A172 (cell line): ENCODE data around the gene SLC9A3. TPM values are rescaled to one million over a fixed set of nuclear protein-coding genes. Genes with fewer than 3 reads are reported as not detected.

Experiments
- DNase-seq: peaks from one replicate; pipeline ENCODE4 v3.0.0-alpha.2; 2015; ENCODE audit warnings: low spot score
- total RNA-seq: library from RNA; depleted of rRNA; stranded (reverse); fragments of >200 nt; shearing (Covaris generic); gene quantifications from 2 replicates; pipeline ENCODE4 v1.2.3, GENCODE V29; 2014

Gene SLC9A3
- total RNA-seq, 1 experiment from 2014 or later, result 4.7 TPM

GRCh38 chr5:526456-527088, 2.3 kb upstream of the SLC9A3 start:
- DNase-seq, result no peak

DNA sequence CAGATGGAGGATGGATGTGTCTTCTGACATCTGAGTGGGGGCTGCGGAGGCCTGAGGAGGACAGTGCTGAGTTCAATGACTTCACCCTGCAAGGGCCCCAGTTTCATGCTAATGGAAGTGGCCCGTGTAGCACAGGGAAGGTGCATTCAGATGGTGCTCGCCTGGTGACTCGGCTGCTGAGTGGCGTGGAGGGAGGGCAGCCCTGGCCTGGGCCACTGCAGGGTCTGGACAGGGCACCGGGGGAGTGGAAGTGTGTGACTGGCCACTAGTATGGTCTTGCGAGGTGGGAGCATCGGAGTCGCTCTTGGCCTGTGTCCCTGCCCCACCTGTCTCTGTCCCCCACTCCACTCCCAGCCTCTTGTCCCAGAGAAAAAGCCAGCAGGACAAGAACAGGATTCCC, 1.7 kb upstream of the SLC9A3 start:
- no peak for DNase-seq

DNA sequence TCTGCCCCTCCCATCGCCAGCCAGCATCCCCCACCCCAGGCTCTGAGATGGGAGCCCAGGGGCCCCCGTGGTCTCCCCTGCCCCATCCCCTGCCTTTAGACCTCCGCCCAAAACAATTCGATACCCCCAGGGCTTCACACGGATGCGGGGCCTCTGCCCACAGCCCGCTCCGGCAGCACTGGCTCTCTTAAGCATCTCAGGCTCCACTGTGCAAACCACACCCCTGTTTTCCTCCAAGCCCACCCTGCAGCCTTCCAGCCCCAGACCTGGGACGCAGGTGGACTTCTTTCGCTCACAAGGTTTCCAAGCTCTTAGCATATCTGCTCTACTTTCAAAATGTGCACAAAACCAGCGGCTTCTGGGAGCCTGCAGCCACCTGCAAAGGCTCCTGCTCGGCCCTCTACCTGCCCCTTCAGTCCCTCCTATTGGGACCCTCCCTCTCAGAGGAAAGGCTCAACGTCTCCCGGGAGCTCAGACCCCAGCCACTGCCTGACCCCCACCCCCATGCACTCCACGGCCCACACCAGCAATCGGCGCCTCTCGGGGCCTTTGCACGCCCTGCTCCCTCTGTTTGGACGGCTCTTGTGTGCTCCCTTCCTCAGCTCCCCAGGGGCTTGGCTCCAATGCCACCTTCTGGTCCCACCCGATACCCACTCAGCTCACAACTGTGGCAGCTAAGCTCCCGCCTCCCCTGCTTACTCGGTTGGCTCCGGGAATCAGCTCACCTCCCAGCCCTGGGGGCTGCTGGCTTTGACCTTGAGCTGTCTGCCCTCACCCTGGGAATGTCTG, 918 bp upstream of the SLC9A3 start:
- no peak for DNase-seq

DNA sequence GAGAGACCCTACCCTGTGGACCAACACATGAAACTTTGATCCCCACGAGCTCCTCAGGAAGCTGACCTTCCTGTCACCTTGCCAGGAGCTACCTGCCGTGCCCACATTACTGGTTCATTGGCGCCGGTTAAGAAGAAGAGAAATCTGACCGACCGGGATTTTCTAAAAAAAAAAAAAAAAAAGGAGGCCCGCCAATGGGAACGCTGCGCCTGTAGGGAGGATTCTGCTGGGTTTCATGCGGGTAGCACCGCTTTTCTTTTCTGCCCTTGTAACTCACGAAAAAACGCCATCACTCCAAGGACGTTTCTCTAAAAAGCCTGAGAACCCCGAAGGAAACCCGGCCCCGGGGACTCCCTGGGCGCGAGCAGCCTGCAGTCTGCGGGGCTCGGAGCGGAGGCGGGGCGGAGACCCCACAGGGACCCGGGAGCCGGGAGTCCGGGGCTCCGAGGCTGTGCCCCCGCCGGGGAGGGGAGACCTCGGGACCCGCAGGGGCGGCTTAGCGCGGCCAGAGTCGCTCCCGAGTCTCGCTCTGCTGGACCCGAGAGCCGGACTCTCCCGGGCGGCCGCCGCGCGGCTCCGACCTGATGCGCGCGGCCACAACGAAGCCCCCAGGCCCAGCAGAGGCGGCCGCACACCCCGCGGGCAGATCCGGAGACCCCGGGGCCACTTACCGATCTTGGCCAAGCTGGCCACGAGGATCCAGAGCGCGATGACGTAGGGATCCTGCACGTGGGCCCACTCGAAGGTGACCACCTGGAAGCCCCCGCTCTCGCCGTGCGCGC, 617 bp downstream of the SLC9A3 start:
- DNase-seq, result no peak

GRCh38 chr5:522899-523440, 1.3 kb downstream of the SLC9A3 start:
- DNase-seq, result no peak

DNA sequence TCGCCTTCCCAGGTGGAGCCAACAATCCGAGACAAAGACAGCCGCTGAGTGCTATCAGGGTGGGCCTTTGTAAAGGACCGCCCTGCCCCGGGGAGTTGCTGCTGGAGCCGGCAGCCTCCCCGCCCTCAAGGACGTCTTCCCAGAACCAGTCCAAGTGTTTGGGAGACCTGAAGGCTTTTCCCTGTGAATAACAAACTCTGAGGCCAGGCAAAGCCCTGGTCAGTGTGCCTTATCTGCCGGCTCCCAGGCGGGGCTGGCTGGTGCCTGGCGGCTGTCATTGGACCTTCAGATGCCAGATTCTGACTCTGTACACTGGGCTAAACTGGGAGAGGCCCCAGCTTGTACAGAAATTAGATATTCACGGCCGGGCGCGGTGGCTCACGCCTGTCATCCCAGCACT, 2.1 kb downstream of the SLC9A3 start:
- no peak for DNase-seq

DNA sequence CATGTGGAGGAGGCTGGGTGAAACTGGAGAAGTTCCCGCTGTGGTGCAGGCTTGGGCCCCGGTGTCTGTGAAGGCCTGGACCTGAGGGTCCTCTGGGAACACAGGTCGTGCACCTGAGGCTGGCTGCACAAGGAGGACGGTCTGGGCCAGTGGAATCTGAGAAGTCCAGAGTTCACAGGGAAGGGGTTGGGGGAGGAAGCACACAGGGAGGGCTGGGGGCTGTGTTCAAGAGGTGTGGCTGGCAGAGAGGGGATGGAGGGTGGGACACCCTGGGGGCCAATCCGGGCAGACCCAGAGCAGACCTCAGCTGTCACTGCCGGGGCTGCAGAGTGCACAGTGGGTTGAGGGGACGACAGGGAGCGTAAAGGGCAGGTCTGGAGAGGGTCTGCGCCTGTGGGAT, 2.6 kb downstream of the SLC9A3 start:
- no peak for DNase-seq

GRCh38 chr5:520850-521226, 3.4 kb downstream of the SLC9A3 start:
- DNase-seq, result no peak

DNA sequence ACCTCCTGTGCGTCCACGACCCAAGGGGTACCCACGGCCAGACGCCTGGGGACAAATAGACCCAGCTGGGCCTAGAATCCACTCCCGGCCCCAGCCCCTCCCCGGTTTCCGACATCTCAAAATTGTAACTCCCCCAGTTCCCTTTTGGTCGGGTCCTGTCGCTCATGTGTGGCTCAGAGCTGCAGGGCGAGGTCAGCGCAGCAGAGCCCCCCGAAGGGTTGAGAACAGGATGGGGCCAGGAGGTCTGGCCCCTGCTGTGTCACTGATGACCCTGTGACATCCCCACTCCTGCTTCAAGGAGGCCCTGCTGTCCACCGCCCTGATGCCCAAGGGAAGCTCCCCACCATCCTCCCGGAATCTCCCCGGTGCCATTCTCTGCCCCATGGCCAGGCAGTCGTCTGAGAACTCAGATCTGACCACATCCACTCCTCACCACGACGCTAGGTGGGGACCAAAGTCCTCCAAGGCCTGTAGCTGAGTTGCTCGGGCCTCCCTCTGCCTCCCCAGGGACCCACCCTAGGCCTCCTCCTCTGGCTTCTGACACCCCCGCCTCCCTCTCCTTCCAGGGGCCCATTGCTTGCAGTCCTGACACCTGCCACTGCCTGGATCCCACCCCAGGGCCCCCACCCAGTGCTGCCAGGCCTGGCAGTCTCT, 3.9 kb downstream of the SLC9A3 start:
- DNase-seq, result no peak

- peak; percentile 51 for DNase-seq
Measured at GRCh38 chr5:518721-519120, 5.5 kb downstream of the SLC9A3 start.

GRCh38 chr5:517535-518100, 6.6 kb downstream of the SLC9A3 start:
- no peak for DNase-seq

GRCh38 chr5:516980-517379, 7.3 kb downstream of the SLC9A3 start:
- no peak for DNase-seq

DNA sequence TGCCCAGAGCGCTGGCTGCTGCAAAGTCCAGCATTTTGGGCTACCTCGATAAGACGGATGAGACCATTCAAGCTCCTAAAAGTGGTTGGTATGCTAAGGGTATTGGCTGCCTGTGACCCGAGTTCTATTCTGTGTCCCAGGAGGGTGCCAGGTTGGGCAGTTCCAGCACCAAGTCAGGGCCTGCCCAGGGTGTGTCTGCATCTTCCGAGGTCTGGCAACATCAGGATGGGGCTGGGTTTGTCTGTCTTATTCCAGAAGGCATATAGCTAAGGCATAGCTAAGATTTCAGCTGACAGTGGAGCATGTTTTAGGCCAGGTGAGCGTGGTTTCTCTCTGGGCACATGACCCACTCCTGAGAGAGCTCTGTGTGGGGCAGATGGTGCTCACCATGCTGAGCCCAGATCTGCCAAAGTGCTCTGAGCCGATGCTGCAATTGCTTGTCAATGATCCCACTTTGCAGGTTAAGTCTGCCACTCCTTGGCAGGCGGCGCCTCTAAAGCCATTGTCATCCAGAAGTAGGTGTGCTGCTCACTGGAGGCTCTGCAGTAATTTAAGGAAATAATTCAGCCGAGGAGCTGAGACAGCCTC, 7.8 kb downstream of the SLC9A3 start:
- no peak for DNase-seq

DNA sequence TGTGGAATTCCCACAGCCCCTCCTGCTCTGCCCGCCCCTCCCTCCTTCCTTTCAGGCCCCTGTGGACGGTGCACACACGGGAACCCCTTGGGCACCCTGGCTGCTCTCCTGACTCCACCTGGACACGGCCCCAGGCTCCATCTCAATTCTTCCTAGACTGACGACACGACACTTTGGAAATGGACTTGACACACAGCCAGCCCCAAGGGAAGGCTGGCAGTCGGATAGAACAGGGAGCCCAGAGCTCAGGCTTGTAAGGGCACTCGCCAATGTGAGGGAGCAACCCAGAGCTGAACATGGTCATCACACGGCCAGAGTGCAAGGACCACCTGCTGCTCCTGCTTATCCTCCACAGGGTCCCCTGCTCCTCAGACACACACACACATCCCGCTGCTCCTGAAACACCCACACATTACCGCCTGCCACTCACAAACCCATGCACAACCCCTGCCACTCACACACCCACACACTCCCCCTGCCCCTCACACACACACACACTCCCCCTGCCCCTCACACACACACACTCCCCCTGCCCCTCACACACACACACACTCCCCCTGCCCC, 8.9 kb downstream of the SLC9A3 start:
- DNase-seq, result no peak

DNA sequence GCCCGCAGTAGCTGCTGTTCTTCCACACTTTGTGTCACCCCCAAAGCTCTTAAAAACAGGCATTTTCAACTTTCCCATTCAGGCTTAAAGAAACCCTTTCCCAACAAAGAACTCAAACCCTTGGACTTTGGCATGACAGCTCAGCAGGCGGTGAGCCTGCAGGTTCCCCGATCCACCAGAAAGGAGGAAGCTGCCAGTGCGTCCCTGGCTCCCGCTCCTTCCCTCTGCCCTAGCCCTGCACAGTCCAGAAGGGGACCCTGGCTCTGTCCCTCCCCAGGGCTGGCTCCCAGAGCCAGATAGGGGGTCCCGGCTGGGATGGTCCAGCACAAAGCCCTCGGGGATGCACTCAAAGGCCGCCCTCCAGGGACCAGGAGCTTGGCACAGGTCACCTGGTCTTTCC, 9.6 kb downstream of the SLC9A3 start:
- no peak for DNase-seq

DNA sequence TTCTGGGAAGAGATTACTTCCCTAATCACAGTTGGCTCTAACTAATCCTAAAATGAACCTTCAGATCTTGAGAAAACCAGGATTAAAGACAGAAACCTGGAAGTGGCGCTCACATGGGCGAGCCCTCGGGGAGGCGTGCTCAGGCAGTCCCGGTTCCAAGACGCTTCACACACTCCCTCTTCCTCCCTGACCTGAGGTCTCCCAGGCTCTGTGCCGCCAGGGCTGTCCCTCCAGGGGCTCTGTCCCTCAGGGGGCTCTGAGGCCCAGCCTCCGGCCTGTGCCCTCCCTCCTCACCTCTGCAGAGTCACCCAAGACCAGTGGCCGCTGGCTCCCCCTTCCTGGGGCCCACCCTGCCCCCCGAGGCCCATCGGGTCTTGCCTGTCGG, 10.2 kb downstream of the SLC9A3 start:
- no peak for DNase-seq

- DNase-seq, result no peak
Measured at GRCh38 chr5:513216-514100, 10.8 kb downstream of the SLC9A3 start.

GRCh38 chr5:511476-511875, 12.8 kb downstream of the SLC9A3 start:
- DNase-seq, result no peak

GRCh38 chr5:510521-510920, 13.7 kb downstream of the SLC9A3 start:
- DNase-seq, result no peak

- DNase-seq, result no peak
Measured at GRCh38 chr5:509611-510185, 14.6 kb downstream of the SLC9A3 start.
